GM19397 (cell line): ENCODE results near the gene TOR2A.

Source experiments
- ATAC-seq: cut with Tn5 transposase; IDR thresholded peaks from one replicate; pipeline ENCODE4 v1.9.1; 2021; ENCODE audit warnings: mild to moderate bottlenecking, moderate library complexity; ENCODE audit not compliant: unreplicated experiment

The TOR2A gene

DNA sequence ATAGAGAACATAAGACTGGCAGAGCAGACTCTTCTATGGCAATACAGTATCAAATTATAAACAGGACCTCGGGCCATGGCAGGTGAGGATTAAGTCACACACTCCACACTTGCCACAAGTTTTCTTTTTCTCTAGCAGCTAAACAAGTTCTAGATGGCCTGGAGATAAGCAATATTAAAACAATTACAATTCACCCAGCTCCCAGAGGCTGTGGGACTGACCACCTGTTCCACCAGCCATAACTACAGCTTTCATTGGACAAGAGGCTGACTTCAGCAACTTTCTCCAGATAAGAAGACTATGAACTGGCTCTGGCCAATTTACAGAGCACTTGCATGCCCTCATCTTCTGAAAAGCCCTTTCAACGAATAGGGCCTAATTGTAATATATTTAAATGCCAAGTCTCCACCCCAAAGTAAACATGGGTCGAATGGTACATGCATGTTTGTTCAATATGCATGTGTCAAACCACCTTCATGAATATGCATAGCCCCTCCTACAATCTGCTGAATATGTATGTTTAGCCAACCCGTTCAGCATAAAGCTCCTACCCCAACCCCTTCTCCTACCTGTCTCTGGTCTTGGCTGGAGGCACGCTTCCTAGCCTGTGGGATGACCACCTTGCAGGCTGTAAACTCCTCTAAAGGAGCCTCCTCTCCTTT lies 34.4 kb downstream of the TOR2A start:
- ATAC-seq: no peak

DNA sequence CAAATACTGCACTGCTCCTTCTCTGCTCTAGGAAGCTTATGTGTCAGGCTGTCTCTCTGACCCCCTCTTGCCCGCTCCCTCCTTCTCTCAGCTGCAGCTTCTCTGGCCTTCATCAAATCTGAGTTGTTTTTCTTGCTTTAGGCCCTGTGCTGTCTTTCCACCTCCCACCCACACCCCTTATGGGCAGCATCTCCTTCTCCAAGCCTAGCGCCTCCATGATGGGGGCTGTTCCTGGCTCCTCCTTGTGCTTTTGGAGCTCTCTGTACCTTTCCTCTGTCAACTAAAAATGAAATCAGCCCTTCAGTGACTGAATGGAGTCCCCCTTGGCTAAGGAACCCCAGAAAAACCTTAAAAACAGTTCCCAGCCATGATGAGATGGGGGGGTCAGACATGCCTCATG lies 35.0 kb downstream of the TOR2A start:
- no peak for ATAC-seq

DNA sequence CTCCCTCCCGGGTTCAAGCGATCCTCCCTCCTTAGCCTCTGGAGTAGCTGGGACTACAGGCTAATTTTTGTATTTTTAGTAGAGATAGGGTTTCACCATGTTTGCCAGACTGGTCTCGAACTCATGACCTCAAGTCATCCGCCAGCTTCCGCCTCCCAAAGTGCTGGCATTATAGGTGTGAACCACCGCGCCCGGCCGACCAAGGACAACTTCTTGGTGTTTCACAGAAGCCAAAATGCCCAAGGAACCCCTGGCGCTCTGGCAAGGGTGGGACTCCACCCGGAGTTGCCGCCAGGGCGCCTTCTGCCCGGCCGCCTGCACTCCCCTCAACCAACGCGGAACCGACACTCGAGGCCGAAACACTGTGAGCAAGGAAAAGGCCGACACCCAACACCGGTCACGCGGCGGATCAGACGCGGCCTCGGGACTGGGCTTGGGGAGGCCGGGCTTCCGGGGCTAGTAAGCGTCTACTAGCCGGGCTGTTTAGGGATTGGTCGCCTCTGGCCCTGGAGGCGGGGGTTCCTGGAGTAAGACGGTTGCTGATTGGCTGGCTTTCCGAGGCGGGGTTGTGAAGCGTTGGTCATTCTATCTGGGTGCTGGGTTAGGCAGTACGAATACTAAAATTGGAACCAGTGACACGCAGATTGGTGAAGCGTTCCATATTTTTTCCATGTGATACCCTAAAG lies 36.0 kb downstream of the TOR2A start:
- ATAC-seq: peak; percentile 91

DNA sequence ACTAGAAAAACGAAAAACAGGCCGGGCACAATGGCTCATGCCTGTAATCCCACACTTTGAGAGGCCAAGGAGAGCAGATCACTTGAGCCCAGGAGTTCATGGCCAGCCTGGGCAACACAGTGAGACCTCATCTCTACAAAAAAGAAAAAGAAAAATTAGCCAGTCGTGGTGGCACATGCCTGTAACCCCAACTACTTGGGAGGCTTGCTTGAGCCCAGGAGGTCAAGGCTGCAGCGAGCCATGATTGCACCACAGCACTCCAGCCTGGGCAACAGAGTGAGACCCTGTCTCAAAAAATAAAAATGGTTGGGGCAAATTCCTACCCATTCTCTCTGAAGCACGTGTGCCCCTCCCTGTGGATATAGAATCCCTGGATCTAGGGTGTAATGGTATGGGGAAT lies 36.7 kb downstream of the TOR2A start:
- ATAC-seq: no peak

DNA sequence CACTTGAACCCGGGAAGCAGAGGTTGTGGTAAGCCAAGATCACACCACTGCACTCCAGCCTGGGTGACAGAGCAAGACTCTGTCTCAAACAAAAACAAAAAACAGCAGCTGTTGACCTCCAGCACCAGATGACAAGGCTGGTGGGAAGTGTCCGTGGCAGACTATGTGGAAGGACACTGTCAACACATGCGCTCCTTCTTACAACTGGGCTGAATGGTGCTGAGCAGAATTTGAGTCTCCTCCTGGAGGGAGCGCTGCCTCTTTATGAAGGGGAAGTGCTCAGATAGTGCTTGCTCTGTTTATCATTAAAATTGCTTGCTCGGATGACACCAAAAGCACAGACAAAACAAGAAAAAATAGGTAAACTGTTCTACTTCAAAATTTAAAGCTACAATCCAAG lies 37.5 kb downstream of the TOR2A start:
- ATAC-seq: no peak

DNA sequence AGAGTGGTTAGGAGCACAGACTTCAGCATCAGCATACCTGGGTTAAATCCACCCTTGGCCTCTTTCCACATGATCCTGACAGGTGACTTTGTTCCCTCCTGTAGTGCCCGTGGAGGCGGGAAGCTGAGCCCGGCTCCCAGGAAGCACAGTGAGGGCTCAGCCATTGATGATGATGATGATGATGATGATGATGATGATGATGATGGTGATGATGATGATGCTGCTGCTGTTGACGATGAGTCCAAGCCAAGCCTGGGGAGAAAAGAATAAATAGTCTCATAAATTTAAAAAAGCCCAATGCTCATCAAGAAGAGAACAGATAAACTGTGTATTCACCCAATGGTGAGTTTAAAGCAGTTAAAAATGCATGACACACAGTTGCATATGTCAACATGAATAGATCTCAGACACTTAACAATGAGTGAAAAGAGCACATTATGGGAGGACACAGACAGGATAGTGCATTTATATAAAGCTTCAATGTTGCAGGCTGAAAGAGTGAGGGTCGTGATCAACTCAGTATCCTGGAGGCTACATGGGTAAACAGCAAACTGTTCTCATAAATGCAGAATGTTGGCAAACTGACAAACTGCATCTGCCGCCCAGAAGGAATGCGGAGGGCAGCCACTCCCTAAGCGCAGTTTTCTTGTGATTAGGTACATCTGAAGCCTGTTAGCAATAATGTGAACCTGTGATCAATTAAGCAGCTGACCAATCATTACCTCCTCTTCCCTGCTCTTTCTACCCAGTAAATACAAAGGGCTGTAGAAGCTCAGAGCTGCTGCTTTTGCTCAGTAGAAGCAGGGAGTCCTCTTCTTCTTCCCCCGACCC lies 40.0 kb downstream of the TOR2A start:
- ATAC-seq: no peak

DNA sequence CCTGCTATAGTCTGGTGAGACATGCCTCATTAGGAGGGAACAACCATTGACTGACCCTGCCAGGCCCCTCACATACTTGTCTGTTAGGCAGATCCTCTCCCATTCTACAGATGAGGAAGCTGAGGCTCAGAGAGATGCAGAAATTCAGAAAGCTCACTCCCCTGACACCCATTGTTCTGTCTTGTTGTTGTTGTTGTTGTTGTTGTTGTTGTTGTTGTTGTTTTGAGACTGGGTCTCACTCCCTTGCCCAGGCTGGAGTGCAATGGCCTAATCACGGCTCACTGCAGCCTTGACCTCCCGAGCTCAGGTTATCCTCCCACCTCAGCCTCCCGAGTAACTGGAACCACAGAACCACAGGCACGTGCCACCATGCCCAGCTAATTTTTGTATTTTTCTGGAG lies 41.4 kb downstream of the TOR2A start:
- ATAC-seq: no peak

DNA sequence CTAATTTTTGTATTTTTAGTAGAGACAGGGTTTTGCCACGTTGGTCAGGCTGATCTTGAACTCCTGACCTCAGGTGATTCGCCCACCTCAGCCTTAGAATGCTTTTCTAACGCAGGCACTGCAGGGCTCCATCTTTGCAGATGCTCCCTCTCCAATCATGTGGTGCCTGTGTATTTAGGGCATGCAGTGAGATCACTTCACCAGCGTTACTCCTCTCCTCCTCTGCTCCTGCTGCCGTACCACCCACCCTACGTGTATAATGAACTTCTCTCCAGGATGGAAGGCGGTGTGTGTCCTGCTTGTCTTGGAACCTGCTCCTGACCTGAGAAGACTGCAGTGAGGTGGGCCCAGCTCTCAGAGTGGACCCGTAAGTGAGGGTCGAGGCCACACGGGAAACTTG lies 42.0 kb downstream of the TOR2A start:
- no peak for ATAC-seq

DNA sequence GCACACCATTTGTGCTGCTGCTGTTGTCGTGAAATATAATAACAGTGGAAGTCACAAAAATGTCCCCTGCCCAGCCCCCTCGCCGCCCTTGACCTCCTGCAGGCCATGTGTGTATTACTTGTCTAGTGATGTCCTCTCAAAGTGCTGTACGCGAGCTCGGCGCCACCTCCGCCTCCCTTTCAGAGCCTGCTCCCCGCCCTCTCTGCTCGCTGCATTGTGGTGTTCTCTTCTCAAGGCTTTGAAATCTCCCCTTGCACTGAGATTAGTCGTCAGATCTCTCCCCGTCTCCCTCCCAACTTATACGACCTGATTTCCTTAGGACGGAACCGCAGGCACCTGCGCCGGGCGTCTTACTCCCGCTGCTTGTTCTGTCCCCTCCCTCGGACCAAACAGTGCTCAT lies 43.0 kb downstream of the TOR2A start:
- no peak for ATAC-seq

DNA sequence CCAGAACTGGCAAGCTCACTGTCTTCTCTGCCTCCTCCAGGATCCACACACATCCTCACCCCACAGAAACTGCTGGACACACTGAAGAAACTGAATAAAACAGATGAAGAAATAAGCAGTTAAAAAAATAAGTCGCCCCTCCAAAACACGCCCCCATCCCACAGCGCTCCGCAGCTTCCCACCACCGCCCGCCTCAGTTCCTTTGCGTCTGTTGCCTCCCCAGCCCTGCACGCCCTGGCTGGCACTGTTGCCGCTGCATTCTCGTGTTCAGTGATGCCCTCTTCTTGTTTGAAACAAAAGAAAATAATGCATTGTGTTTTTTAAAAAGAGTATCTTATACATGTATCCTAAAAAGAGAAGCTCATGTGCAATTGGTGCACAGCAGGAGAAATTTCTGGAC lies 44.4 kb downstream of the TOR2A start:
- ATAC-seq: no peak

DNA sequence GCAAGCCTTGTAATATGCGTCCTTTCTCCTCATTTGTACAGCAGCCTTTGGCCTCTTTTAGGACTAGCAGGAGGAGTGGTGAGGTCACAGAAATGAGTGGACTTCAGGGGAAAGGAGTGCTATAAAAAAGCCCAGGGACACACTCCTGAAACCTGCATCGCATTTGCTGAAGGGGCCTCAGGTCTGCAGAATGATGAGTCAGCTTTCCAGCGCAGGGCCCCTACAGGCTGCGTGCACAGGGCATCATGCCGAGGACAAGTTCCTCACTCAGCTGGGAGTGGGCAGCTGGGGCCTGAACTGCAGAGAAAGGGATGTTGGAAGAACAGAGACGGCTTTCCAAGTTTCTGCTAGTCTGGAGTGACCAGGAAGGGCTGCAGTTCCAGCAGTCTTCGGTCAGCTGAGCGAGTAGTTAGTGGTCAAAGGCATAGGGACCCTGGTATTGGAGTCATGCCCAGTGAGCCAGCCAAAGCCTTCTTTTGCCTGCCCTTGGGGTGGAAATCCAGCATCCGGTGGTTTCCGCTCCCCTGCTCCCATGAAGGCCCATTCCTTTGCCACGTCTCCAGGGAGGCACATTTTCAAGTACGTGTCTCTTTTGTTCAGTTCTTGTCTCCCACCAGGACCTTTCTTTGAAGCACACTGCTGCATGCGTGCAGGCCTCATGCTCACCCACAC lies 45.6 kb downstream of the TOR2A start:
- ATAC-seq: no peak

DNA sequence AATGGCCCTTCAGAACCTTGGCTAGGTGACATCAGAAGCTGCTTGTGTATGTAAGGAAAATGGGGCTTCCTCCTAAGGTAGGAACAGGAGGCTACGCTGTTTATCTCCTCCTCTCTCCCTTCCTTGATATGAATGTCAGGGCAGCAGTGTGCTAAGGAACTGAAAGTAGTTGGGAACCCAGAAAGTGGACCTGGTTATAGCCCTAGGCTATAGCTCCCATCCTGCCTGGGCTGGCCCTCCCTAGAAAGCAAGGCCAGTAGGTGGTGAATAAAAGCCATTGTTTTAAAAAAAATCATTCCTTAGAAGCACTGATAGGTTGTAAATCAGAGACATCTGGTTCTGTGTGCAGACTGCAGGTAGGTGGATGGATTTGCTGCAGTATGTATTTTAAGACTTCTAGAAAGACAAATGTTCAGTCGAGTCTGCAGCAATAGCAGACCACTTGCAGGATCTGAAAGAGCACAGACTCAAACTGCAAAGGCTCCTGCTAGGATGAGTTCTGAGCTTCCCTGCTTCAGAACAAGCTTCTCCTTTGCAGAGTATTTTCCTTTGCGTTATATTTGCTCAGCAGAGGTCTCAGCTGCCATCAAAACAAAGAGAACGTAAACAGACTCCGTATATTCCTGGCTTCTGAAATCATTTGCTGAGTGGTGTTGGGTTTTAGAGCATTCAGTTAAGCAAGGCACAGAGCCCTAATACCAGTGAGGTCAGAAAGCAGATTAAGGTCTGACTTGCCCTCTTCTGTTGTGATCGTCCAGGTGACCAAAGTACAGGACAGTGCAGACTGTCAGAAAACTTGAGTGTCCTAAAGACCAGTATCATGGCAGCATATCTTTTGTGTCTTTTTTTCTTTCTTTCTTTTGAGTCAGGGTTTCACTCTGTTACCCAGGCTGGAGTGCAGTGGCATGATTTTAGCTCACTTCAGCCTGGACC lies 48.4 kb downstream of the TOR2A start:
- ATAC-seq: no peak

DNA sequence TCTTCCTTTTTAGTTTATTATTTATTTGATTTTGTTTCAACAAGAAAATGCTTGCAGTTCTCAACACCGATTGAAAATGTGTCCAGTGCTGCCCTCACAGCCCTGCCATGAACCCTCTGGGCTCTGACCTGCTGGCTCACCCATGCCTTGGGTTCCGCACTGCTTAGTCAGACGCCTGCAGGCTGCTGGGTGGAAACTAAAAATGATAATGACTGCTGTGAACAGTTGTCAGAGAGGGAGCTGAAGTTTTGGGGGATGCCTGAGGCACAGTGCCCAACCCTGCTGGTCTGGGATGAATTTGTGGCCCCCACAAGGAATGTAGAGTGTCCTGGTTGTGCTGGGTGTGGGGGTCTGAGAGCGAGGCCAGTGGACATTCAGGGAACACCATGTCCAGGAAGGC lies 50.5 kb downstream of the TOR2A start:
- ATAC-seq: no peak

DNA sequence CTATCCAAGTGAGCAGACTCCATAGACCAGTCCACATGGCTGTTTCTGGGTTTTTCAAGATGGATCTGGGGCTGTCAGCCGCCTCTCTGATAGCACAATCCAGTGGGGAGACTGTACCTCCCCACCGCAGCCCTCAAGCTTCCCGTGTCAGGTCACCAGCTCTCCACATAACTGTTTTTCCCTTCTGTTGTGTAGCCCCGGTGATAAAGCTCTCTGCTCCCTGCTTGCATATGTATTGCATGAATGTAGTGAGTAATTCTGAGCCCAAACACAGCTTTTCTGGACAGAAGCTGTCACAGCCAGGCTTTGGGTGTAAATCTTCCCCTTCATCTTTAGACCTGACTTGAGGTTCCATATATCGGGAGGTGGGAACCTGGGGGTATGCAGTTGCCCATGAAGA lies 51.4 kb downstream of the TOR2A start:
- no peak for ATAC-seq

DNA sequence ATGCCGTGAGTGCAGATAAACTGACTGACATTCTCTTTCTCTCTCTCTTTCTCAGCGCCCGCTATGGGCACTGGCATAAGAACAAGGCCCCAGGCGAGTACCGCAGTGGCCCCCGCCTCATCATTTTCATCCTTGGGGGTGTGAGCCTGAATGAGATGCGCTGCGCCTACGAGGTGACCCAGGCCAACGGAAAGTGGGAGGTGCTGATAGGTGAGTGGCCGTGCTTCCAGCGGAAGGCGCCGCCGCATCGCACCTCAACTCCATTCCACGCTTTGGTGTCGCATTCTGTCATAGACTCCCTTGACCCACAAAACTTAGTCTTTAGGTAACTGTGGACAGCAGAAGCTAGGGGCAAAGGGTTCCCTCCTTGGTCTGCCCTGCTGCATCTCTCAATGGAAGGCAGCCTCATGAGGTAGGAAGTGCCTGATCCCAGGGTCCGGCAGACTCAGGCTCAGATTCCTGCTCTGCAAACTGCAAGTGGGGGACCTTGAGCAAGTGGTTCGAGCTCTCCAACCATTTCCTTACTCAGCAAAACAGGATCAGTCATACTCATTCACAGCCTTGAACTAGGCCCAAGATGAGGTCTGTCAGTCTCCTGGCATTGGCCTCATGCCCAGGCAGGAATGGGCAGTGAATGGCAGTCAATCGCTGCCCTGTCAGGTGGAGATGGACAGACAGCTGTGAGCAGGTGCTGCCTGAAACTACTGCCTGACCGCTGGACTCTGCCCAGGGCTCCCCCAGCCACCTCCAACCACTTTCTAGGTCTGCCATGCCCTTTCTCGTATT lies 52.5 kb downstream of the TOR2A start:
- ATAC-seq: no peak
